SU-DHL-6 (cell line): ENCODE results near the gene TBC1D4.

Source experiments
- EZH2phosphoT487 ChIP-seq: fragments of 200-600 bp; sonication (generic), shearing (Covaris generic); conservative IDR thresholded peaks from 2 replicates; pipeline ENCODE4 v1.6.1; 2018; ENCODE audit warnings: mild to moderate bottlenecking, antibody characterized with exemption, low read length, moderate library complexity, mixed read lengths
- TF ChIP-seq, protein P1 (sequence below): fragments of 200-600 bp; sonication (generic); IDR thresholded peaks from one replicate; pipeline ENCODE4 v1.5.1; 2017; ENCODE audit warnings: antibody characterized with exemption, mild to moderate bottlenecking, low read length, moderate library complexity; ENCODE audit not compliant: insufficient read depth, poor library complexity, severe bottlenecking

DNA sequence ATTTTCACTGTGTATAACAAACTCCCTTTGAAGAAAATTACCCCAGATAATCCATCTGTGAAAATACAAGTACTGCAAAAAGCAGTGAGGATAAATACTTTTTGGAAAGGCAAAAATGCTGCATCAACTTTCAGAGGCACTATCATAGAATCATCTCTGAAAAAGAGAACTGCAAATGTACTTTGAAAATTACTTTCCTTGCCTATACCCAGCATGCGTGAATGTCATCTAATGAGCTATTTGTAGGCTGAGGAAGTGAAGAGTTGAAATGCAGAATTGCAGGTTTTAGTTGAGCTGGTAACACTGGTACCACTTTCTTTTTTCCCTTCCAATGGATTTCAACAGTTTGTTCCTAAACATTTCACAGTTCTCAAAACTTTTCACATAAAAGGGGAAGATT, 196.7 kb downstream of the TBC1D4 start:
- TF ChIP-seq, protein P1, sequence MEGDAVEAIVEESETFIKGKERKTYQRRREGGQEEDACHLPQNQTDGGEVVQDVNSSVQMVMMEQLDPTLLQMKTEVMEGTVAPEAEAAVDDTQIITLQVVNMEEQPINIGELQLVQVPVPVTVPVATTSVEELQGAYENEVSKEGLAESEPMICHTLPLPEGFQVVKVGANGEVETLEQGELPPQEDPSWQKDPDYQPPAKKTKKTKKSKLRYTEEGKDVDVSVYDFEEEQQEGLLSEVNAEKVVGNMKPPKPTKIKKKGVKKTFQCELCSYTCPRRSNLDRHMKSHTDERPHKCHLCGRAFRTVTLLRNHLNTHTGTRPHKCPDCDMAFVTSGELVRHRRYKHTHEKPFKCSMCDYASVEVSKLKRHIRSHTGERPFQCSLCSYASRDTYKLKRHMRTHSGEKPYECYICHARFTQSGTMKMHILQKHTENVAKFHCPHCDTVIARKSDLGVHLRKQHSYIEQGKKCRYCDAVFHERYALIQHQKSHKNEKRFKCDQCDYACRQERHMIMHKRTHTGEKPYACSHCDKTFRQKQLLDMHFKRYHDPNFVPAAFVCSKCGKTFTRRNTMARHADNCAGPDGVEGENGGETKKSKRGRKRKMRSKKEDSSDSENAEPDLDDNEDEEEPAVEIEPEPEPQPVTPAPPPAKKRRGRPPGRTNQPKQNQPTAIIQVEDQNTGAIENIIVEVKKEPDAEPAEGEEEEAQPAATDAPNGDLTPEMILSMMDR: no peak
- no peak for TF ChIP-seq EZH2phosphoT487
